ENCODE measurements around the gene ENTPD1. TPM values are rescaled to one million over a fixed set of nuclear protein-coding genes. Genes with fewer than 3 reads are reported as not detected.
"Not testable (repeated sequence)": the region's sequence is repeated elsewhere in the genome, so short reads cannot be mapped to it uniquely, and the experiment has no call there.

ENTPD1 gene
- total and polyA plus RNA-seq, 8 donors, result 3.7 to 56.7 (median 9.7) TPM

DNA sequence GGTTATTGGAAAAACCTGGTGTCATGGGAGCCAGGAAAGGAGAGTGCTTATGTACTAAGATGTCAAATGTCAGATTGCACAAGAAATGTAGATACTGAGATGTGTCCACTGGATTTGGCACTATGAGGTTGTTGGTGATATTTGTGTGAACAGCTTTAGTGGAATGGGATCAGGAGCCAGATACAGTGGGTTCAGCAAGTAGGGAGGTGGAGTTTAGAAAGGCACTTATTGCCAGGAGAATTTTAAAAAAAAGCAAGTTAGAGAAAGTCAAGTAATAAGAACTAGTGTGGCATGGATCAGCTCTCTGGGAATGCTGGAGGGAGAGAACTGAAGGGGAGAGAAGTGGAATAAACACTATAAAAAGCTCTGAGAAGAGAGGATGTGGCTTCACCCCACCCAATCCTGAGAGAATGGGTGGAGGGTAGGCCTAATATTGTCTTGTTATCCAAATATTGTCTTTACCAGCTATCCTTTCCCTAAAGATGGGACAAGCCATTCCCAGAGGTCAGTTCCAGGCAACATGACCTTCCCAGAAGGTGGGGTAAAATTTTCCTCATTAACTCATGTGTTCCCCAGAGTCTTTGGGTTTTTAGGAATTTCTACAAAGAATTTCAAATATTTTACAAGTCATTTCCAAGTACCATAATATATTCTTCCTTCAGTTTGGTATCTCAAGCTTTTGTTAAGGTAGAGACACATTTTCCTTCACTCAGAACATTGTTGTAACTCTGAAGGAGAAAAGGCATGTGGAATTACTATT, 42.3 kb downstream of the ENTPD1 start:
- Histone ChIP-seq H3K27me3 (no peaks in the 10 kb centered on the region), H3K4me1 (peaks cover 0 to 19% (median 3%) of the 10 kb centered on the region in 4 donors), H3K9me3 (peaks cover 0 to 13% (median 3%) of the 10 kb centered on the region in 4 donors), H3K4me3 (no peak overlapping the region), H3K27ac (no peak overlapping the region), H3K36me3 (no peaks in the 10 kb centered on the region)
- intact Hi-C loops (cut with DNase I; ENCODE audit: low total_unique reads), result no loop called here
- DNase-seq, result no peak
- TF ChIP-seq, protein P1, sequence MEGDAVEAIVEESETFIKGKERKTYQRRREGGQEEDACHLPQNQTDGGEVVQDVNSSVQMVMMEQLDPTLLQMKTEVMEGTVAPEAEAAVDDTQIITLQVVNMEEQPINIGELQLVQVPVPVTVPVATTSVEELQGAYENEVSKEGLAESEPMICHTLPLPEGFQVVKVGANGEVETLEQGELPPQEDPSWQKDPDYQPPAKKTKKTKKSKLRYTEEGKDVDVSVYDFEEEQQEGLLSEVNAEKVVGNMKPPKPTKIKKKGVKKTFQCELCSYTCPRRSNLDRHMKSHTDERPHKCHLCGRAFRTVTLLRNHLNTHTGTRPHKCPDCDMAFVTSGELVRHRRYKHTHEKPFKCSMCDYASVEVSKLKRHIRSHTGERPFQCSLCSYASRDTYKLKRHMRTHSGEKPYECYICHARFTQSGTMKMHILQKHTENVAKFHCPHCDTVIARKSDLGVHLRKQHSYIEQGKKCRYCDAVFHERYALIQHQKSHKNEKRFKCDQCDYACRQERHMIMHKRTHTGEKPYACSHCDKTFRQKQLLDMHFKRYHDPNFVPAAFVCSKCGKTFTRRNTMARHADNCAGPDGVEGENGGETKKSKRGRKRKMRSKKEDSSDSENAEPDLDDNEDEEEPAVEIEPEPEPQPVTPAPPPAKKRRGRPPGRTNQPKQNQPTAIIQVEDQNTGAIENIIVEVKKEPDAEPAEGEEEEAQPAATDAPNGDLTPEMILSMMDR (IDR thresholded peaks at IDR 0.05), result no peak
- TF ChIP-seq POLR2AphosphoS5 (IDR thresholded peaks at IDR 0.05) (no peak), POLR2A (IDR thresholded peaks at IDR 0.05) (no peak), EP300 (IDR thresholded peaks at IDR 0.05) (no peak)

GRCh38 chr10:95800286-95800685, 44.3 kb downstream of the ENTPD1 start:
- peaks cover 0 to 18% (median 3%) of the 10 kb centered on the region in 4 donors for H3K9me3 ChIP-seq
- H3K4me1 ChIP-seq; intact Hi-C loops (cut with DNase I; ENCODE audit: low total_unique reads); H3K27me3 ChIP-seq; DNase-seq; H3K27ac ChIP-seq; H3K4me3 ChIP-seq; H3K36me3 ChIP-seq: not testable (repeated sequence)
- 73 to 96% (median 88%) methylated on average over 2 of the region's 2 CpGs for WGBS, 5 donors

- H3K4me1 ChIP-seq; intact Hi-C loops (cut with DNase I; ENCODE audit: low total_unique reads); H3K27me3 ChIP-seq; H3K36me3 ChIP-seq; H3K27ac ChIP-seq; H3K4me3 ChIP-seq; DNase-seq: not testable (repeated sequence)
- H3K9me3 ChIP-seq, result peaks cover 0 to 19% (median 0%) of the 10 kb centered on the region in 4 donors
- 70 to 73% (median 71%) methylated on average over 11 of the region's 11 CpGs for WGBS, 5 donors
Observed at GRCh38 chr10:95806687-95807380, 50.9 kb downstream of the ENTPD1 start.

GRCh38 chr10:95808705-95809308, 52.8 kb downstream of the ENTPD1 start:
- H3K4me1 ChIP-seq; H3K27me3 ChIP-seq; intact Hi-C loops (cut with DNase I; ENCODE audit: low total_unique reads); DNase-seq; H3K36me3 ChIP-seq; H3K27ac ChIP-seq; H3K4me3 ChIP-seq: not testable (repeated sequence)
- H3K9me3 ChIP-seq, result peaks cover 0 to 11% (median 0%) of the 10 kb centered on the region in 4 donors
- 81 to 90% (median 88%) methylated on average over 7 to 8 of the region's 8 CpGs for WGBS, 5 donors

- intact Hi-C loops (cut with DNase I; ENCODE audit: low total_unique reads), result no loop called here
- TF ChIP-seq EP300 (IDR thresholded peaks at IDR 0.05) (no peak), POLR2AphosphoS5 (IDR thresholded peaks at IDR 0.05) (no peak), POLR2A (IDR thresholded peaks at IDR 0.05) (no peak)
- TF ChIP-seq, protein P1 (IDR thresholded peaks at IDR 0.05), result no peak
Observed at GRCh38 chr10:95809370-95810197, 53.6 kb downstream of the ENTPD1 start.

More at GRCh38 chr10:95809370-95810197, 53.6 kb downstream of the ENTPD1 start:
- Histone ChIP-seq H3K4me3 (no peak overlapping the region), H3K4me1 (peaks cover 0 to 16% (median 5%) of the 10 kb centered on the region in 4 donors), H3K36me3 (no peaks in the 10 kb centered on the region), H3K9me3 (peaks cover 0 to 8% (median 0%) of the 10 kb centered on the region in 4 donors), H3K27me3 (no peaks in the 10 kb centered on the region), H3K27ac (no peak overlapping the region)
- DNase-seq, result no peak
- 91 to 98% (median 97%) methylated on average over 32 to 64 of the region's 64 CpGs for WGBS, 5 donors
